Smooth muscle cell (in vitro differentiated cells): ENCODE measurements around the gene ZSWIM3. TPM values are rescaled to one million over a fixed set of nuclear protein-coding genes. Genes with fewer than 3 reads are reported as not detected.

Source experiments
- DNase-seq: peaks from one replicate; lab custom pipeline; 2025; ENCODE audit not compliant: unreplicated experiment; lab: John Stamatoyannopoulos, UW
- H2AFZ ChIP-seq: fragments of 200-600 bp; sonication (generic); 2 replicates; pipeline ENCODE4 v1.6.0; 2016; ENCODE audit warnings: antibody characterized with exemption, low read depth, mild to moderate bottlenecking
- H3F3A ChIP-seq: fragments of 200-600 bp; sonication (generic); 2 replicates; pipeline ENCODE4 v1.6.0; 2017; ENCODE audit warnings: antibody characterized with exemption, low read depth
- H3K27ac ChIP-seq: fragments of 200-600 bp; sonication (generic); 2 replicates; pipeline ENCODE4 v1.5.1; 2016; ENCODE audit warnings: low read depth, mild to moderate bottlenecking
- H3K27me3 ChIP-seq: fragments of 200-600 bp; sonication (generic); 2 replicates; pipeline ENCODE4 v1.6.1; 2016; ENCODE audit warnings: low read depth, mild to moderate bottlenecking
- H3K36me3 ChIP-seq: fragments of 200-600 bp; sonication (generic); 2 replicates; pipeline ENCODE4 v1.5.1; 2016; ENCODE audit warnings: low read depth
- H3K4me1 ChIP-seq: fragments of 200-600 bp; sonication (generic); 2 replicates; pipeline ENCODE4 v1.5.1; 2016; ENCODE audit warnings: low read depth
- H3K4me2 ChIP-seq: fragments of 200-600 bp; sonication (generic); 2 replicates; pipeline ENCODE4 v1.6.0; 2016; ENCODE audit warnings: mild to moderate bottlenecking
- H3K4me3 ChIP-seq: fragments of 200-600 bp; sonication (generic); 2 replicates; pipeline ENCODE4 v1.5.1; 2016; ENCODE audit warnings: mild to moderate bottlenecking
- H3K79me2 ChIP-seq: fragments of 200-600 bp; sonication (generic); 2 replicates; pipeline ENCODE4 v1.6.0; 2016; ENCODE audit warnings: low read depth, mild to moderate bottlenecking
- H3K9ac ChIP-seq: fragments of 200-600 bp; sonication (generic); 2 replicates; pipeline ENCODE4 v1.6.0; 2016; ENCODE audit warnings: low read depth
- H3K9me3 ChIP-seq: fragments of 200-600 bp; sonication (generic); replicated peaks from 2 replicates; pipeline ENCODE4 v1.5.1; 2016; ENCODE audit warnings: low read depth
- H4K20me1 ChIP-seq: fragments of 200-600 bp; sonication (generic); 2 replicates; pipeline ENCODE4 v1.6.0; 2016; ENCODE audit warnings: low read depth
- WGBS: methylation state at CpG from one replicate; pipeline ENCODE4 v1.1.7; 2016; ENCODE audit warnings: low lambda C conversion rate; 5-methylcytosine and 5-hydroxymethylcytosine counted together
- polyA plus RNA-seq: library from polyadenylated mRNA; unstranded; fragments of >200 nt; fragmentation: Nextera tagmentation; extraction: Ambion mirVana; gene quantifications from 2 replicates; pipeline ENCODE4 v1.2.1, GENCODE V29; 2016
- total RNA-seq: library from RNA; depleted of rRNA; stranded (reverse); fragments of >200 nt; gene quantifications from 2 replicates; pipeline ENCODE4 v1.2.3, GENCODE V29; 2014
- TF ChIP-seq, protein P1 (sequence below): fragments of 200-600 bp; sonication (generic); IDR thresholded peaks from 2 replicates; pipeline ENCODE4 v1.5.1; 2017; ENCODE audit warnings: borderline replicate concordance, mild to moderate bottlenecking, antibody characterized with exemption; ENCODE audit not compliant: insufficient read depth, poor library complexity, severe bottlenecking

The ZSWIM3 gene
- total and polyA plus RNA-seq, 2 experiments from 2014 or later, result 1.4 to 4.9 TPM

DNA sequence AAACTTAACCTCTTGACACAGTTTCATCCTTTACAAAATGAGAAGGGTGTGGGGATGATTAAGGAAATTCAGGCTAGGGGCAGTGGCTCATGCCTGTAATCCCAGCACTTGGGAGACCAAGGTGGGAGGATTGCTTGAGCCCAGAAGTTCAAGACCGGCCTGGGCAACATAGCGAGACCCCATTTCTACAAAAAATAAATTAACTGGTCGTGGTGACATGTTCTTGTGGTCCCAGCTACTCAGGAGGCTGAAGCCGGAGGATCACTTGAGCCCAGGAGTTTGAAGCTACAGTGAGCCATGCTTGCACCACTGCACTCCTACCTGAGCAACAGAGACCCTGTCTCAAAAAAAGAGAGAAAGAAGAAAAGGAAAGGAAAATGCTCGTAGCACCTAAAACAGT is 9.0 kb downstream of the ZSWIM3 start:
- Histone ChIP-seq H3F3A (no peaks in the 10 kb centered on the region), H3K36me3 (no peaks in the 10 kb centered on the region), H4K20me1 (no peaks in the 10 kb centered on the region), H3K9me3 (no peaks in the 10 kb centered on the region), H3K4me2 (no peak overlapping the region), H3K79me2 (no peaks in the 10 kb centered on the region), H3K4me1 (no peaks in the 10 kb centered on the region), H3K27ac (no peak overlapping the region), H3K4me3 (no peak overlapping the region), H2AFZ (no peak overlapping the region), H3K9ac (no peak overlapping the region), H3K27me3 (no peaks in the 10 kb centered on the region)
- no peak for DNase-seq
- TF ChIP-seq, protein P1, sequence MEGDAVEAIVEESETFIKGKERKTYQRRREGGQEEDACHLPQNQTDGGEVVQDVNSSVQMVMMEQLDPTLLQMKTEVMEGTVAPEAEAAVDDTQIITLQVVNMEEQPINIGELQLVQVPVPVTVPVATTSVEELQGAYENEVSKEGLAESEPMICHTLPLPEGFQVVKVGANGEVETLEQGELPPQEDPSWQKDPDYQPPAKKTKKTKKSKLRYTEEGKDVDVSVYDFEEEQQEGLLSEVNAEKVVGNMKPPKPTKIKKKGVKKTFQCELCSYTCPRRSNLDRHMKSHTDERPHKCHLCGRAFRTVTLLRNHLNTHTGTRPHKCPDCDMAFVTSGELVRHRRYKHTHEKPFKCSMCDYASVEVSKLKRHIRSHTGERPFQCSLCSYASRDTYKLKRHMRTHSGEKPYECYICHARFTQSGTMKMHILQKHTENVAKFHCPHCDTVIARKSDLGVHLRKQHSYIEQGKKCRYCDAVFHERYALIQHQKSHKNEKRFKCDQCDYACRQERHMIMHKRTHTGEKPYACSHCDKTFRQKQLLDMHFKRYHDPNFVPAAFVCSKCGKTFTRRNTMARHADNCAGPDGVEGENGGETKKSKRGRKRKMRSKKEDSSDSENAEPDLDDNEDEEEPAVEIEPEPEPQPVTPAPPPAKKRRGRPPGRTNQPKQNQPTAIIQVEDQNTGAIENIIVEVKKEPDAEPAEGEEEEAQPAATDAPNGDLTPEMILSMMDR, result no peak
- 96% methylated on average over 5 of the region's 5 CpGs for whole genome bisulfite sequencing

DNA sequence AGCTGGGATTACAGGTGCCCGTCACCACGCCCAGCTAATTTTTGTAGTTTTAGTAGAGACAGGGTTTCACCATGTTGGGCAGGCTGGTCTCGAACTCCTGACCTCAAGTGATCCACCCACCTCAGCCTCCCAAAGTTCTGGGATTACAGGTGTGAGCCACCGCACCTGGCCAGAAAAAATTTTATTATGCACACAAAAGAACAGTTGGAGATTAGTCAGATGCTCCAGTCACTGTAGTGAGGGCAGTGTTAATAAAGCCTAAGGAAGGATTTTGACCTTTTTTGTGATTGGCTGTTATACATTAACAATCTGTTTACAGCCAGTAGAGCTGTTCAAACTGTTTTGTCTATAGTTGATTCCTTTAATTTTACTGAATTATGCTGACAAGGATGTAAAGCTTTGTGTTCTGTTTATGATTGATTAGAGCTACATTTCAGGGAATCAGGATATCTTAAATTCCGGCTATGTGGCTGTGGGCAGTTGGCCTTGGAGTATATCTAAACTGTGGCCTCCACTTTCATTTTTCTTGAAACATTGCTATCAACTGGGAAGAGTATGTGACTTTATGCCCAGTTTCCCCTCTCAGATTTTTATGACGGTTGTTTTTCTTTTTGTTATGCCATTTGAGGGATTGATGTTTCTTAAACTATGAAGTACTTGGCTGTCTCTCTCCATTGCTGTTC is 9.9 kb downstream of the ZSWIM3 start:
- H3K4me2 ChIP-seq, result peak overlapping the region; percentile 12
- no peaks in the 10 kb centered on the region for H3K27me3 ChIP-seq
- peak overlapping the region; percentile 74 for H3K9ac ChIP-seq
- 93% methylated on average over 6 of the region's 6 CpGs for WGBS
- no peaks in the 10 kb centered on the region for H3K9me3 ChIP-seq
- H2AFZ ChIP-seq, result no peak overlapping the region
- peak overlapping the region; percentile 91 for H3K27ac ChIP-seq
- no peaks in the 10 kb centered on the region for H3F3A ChIP-seq
- no peaks in the 10 kb centered on the region for H3K4me1 ChIP-seq
- no peaks in the 10 kb centered on the region for H3K79me2 ChIP-seq
- no peaks in the 10 kb centered on the region for H4K20me1 ChIP-seq
- TF ChIP-seq, protein P1, result no peak
- no peak for DNase-seq
- no peaks in the 10 kb centered on the region for H3K36me3 ChIP-seq
- H3K4me3 ChIP-seq, result no peak overlapping the region

DNA sequence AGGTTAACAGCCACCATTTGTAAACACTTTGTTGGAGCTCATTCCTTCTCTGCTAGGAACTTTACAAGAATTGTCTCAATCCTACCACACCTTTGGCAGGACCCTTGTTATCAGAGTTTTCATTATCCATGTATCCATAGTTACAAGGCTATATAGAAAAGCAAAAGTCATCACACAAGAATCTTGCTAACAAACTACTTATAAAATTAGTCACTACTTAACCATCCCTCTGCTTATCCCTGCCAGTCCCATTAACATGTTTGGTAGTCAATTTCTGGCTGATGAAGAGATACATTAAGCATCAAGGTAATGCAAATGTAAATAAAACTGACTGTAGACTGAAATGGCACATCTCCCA is 10.4 kb downstream of the ZSWIM3 start:
- Histone ChIP-seq H3K4me3 (no peak overlapping the region), H3K4me1 (no peaks in the 10 kb centered on the region), H3K4me2 (peak overlapping the region; percentile 12), H3K27me3 (no peaks in the 10 kb centered on the region), H3K9me3 (no peaks in the 10 kb centered on the region), H4K20me1 (no peaks in the 10 kb centered on the region), H3K9ac (peak overlapping the region; percentile 74), H3K27ac (peak overlapping the region; percentile 91), H3K36me3 (no peaks in the 10 kb centered on the region), H2AFZ (no peak overlapping the region), H3K79me2 (no peaks in the 10 kb centered on the region), H3F3A (no peaks in the 10 kb centered on the region)
- DNase-seq, result no peak
- TF ChIP-seq, protein P1, result no peak

DNA sequence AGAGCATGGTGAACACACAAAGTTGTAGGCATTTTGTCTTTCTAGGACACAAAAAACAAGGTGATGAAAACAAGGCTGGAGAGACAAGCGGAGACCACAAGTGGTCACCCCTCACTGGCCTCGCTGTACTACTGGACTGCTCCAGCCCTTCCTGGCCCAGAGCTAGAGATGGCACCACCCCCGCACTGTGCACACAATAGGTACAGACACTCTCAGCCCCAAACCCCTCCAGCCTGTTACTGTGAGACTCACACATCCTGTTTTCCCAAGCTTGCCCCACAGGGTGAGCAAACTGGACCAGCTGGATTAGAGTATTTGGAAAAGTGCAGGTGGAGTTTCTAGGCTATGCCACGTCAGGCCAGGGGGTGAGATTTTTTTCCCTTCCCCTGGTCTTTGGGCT is 15.2 kb downstream of the ZSWIM3 start:
- no peak for DNase-seq
- Histone ChIP-seq H3K27ac (no peak overlapping the region), H3K79me2 (no peaks in the 10 kb centered on the region), H3K4me1 (no peaks in the 10 kb centered on the region), H3K9ac (no peak overlapping the region), H3K9me3 (no peaks in the 10 kb centered on the region), H3K4me2 (no peak overlapping the region), H3K4me3 (no peak overlapping the region), H4K20me1 (no peaks in the 10 kb centered on the region), H3K36me3 (peaks cover 4% of the 10 kb centered on the region), H2AFZ (no peak overlapping the region), H3F3A (no peaks in the 10 kb centered on the region), H3K27me3 (no peaks in the 10 kb centered on the region)
- TF ChIP-seq, protein P1, result no peak
- 91% methylated on average over 4 of the region's 4 CpGs for WGBS
